AG04449 (cell line): ENCODE results near the gene UBTF.

ENCODE experiments used
- CTCF ChIA-PET: fragments of 350-600 bp; formaldehyde crosslinking; extraction: SDS; loops from one replicate; lab custom pipeline; 2021; ENCODE audit warnings: antibody characterized with exemption; lab: Yijun Ruan, JAX
- POLR2A ChIA-PET: fragments of 400-600, 350-600 bp; formaldehyde crosslinking; extraction: SDS; loops from one replicate; lab custom pipeline; 2020; ENCODE audit warnings: antibody characterized with exemption, inconsistent platforms; lab: Yijun Ruan, JAX
- DNase-seq: peaks from one replicate; pipeline ENCODE4 v3.0.0-alpha.2; 2010; ENCODE audit warnings: low read depth, low spot score
- H3K4me3 ChIP-seq: 2 replicates; pipeline ENCODE4 v1.5.1; 2011; ENCODE audit warnings: low read depth, mild to moderate bottlenecking, control low read depth, low read length
- CTCF ChIP-seq: IDR thresholded peaks from one replicate; pipeline ENCODE4 v1.5.1; 2011; ENCODE audit warnings: mild to moderate bottlenecking, moderate library complexity, low read length, control low read depth, inconsistent platforms; ENCODE audit not compliant: insufficient read depth; ENCODE audit errors: missing control alignments

The UBTF gene

GRCh38 chr17:44219616-44220212, at the start of gene UBTF:
Gene UBTF (minus strand): TSS chr17:44219675. CDS start chr17:44218229, 1,446 bp downstream.
- ChIA-PET CTCF (interaction anchor here (0.7 to 4.7 kb wide), 6 partner anchors 10 to 1204 kb away, joined by 3 to 58 read pairs (median 4); partner anchors contain the start of gene GRN), POLR2A (interaction anchor here (0.8 to 3.4 kb wide), 8 partner anchors 10 to 126 kb away, joined by 3 to 18 read pairs (median 4); partner anchors contain the start of gene GRN)
- no peak for TF ChIP-seq CTCF
- H3K4me3 ChIP-seq, result peak within 1 kb of the TSS; percentile 82
- no peak for DNase-seq

GRCh38 chr17:44268709-44269534, 49.4 kb upstream of the UBTF start:
- TF ChIP-seq CTCF, result no peak
- CTCF ChIA-PET, result no interaction called here
- H3K4me3 ChIP-seq, result no peak overlapping the region
- POLR2A ChIA-PET, result interaction anchor here (0.6 kb wide), 1 partner anchor 58 kb away, joined by 4 read pairs; no protein-coding TSS in a partner anchor
- DNase-seq, result no peak

DNA sequence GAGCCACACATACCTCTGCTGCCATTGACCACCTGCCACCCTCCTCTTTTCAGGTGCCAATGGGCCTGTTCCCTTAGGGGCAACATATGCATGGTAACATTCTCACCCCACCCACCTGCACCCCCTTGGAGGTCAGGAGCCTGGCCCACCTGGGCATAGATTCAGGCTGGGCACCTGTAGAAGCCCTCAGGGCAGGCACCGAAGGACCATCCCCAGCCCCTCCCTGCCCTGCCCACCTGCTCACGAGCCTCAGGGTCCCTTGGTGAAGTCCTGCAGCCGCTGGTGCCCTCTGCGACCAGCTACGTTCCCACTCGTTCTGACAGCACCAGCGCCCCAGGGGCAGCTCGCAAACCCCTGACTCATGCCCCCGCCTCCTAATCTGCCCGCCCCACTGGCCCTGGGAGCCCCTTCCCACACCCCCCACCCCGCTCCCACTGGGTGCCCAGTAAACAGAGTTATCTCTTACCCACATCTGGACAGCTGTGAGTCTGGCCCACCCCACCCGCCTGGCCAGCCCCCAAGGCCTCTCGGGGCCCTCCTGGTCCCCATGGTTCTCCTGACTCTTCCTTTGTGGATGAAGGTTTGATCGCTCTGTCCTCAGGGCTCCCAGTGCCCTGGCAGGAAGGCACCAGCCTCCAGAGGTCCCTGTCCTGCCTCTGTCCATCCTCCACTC, 48.5 kb upstream of the UBTF start, which contains the start of gene SLC4A1:
Gene SLC4A1 (minus strand): TSS at position 318 of the 673 bp plus-strand sequence. CDS start 5,269 bp downstream, outside the sequence.
- no peak for DNase-seq
- ChIA-PET CTCF (no interaction called here), POLR2A (interaction anchor here (0.6 kb wide), 1 partner anchor 59 kb away, joined by 4 read pairs; no protein-coding TSS in a partner anchor)
- no peak within 1 kb of the TSS for H3K4me3 ChIP-seq
- TF ChIP-seq CTCF, result no peak

- ChIA-PET CTCF (no interaction called here), POLR2A (no interaction called here)
- DNase-seq, result no peak
- no peak overlapping the region for H3K4me3 ChIP-seq
- no peak for TF ChIP-seq CTCF
Measured at GRCh38 chr17:44267165-44267455, 47.6 kb upstream of the UBTF start.

- ChIA-PET CTCF (no interaction called here), POLR2A (no interaction called here)
- DNase-seq, result no peak
- no peak overlapping the region for H3K4me3 ChIP-seq
- no peak for TF ChIP-seq CTCF
Measured at GRCh38 chr17:44266402-44267164, 47.1 kb upstream of the UBTF start.
